HEK293T (cell line): ENCODE data around the gene SLC6A12.

Source experiments
- CTCF ChIA-PET: fragments of 350-600 bp; formaldehyde crosslinking; extraction: SDS; loops from one replicate; lab custom pipeline; 2021; ENCODE audit warnings: antibody characterized with exemption, inconsistent platforms; lab: Yijun Ruan, JAX
- POLR2A ChIA-PET: fragments of 350-600 bp; formaldehyde crosslinking; extraction: SDS; loops from one replicate; lab custom pipeline; 2020; ENCODE audit warnings: antibody characterized with exemption, inconsistent platforms; lab: Yijun Ruan, JAX
- DNase-seq: peaks from one replicate; pipeline ENCODE4 v3.0.0; 2012; ENCODE audit warnings: mixed read lengths; ENCODE audit errors: extremely low spot score
- ARNT ChIP-seq: fragments of 450-650 bp; IDR thresholded peaks from 2 replicates; pipeline ENCODE4 v1.6.1; 2017; ENCODE audit warnings: mild to moderate bottlenecking
- BHLHE40 ChIP-seq: fragments of 450-650 bp; IDR thresholded peaks from 2 replicates; pipeline ENCODE4 v1.6.1; 2016; ENCODE audit warnings: mild to moderate bottlenecking, moderate library complexity, borderline replicate concordance
- CTBP1 ChIP-seq: fragments of 450-650 bp; IDR thresholded peaks from 2 replicates; pipeline ENCODE4 v1.6.1; 2016; ENCODE audit warnings: borderline replicate concordance
- ELF4 ChIP-seq: fragments of 450-650 bp; IDR thresholded peaks from 2 replicates; pipeline ENCODE4 v1.6.1; 2017; ENCODE audit warnings: antibody characterized with exemption
- FOXA1 ChIP-seq: fragments of 450-650 bp; IDR thresholded peaks from 2 replicates; pipeline ENCODE4 v1.6.1; 2016; ENCODE audit warnings: mild to moderate bottlenecking
- FOXK2 ChIP-seq: fragments of 450-650 bp; IDR thresholded peaks from 2 replicates; pipeline ENCODE4 v1.6.1; 2016; ENCODE audit warnings: mild to moderate bottlenecking
- FOXM1 ChIP-seq: fragments of 450-650 bp; IDR thresholded peaks from 2 replicates; pipeline ENCODE4 v1.6.1; 2017; ENCODE audit warnings: mild to moderate bottlenecking, borderline replicate concordance
- HDGF ChIP-seq: fragments of 450-650 bp; IDR thresholded peaks from 2 replicates; pipeline ENCODE4 v1.6.1; 2017; ENCODE audit warnings: antibody characterized with exemption, borderline replicate concordance
- L3MBTL2 ChIP-seq: fragments of 450-650 bp; conservative IDR thresholded peaks from 2 replicates; pipeline ENCODE4 v1.6.1; 2016; ENCODE audit warnings: mild to moderate bottlenecking
- LEF1 ChIP-seq: fragments of 450-650 bp; IDR thresholded peaks from 2 replicates; pipeline ENCODE4 v1.6.1; 2017; ENCODE audit warnings: mild to moderate bottlenecking, borderline replicate concordance
- NFRKB ChIP-seq: fragments of 450-650 bp; IDR thresholded peaks from 2 replicates; pipeline ENCODE4 v1.6.1; 2016; ENCODE audit warnings: mild to moderate bottlenecking, moderate library complexity
- SP1 ChIP-seq: fragments of 450-650 bp; IDR thresholded peaks from 2 replicates; pipeline ENCODE4 v1.6.1; 2017
- SUZ12 ChIP-seq: fragments of 450-650 bp; IDR thresholded peaks from 2 replicates; pipeline ENCODE4 v1.6.1; 2016; ENCODE audit warnings: mild to moderate bottlenecking
- TARDBP ChIP-seq: fragments of 450-650 bp; IDR thresholded peaks from 2 replicates; pipeline ENCODE4 v1.6.1; 2016
- ZNF384 ChIP-seq: fragments of 450-650 bp; IDR thresholded peaks from 2 replicates; pipeline ENCODE4 v1.6.1; 2016
- TF ChIP-seq, protein P1 (sequence below): fragments of 450-650 bp; IDR thresholded peaks from 2 replicates; pipeline ENCODE4 v1.6.1; 2016

SLC6A12 gene

DNA sequence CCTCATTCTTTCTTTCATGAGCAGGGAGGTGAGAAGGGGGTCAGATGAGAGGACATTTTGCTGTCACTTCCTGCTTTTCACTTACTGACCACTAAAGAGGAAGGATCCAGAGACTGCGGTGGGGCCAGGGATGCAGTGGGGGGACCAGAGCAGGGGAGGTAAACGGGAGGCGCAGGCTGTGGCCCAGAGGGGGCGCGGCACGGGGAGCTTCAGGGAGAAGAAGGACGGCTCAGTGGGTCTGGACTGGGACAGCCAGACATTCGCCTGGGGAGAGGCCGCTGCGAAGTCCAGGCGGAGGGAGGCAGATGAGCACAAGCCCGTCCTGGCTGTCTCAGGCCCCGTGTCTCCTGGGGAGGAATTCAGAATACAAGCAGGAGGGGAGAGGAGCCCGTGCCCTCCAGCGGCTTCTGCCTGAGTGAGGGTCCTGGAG is 41.2 kb downstream of the SLC6A12 start:
- POLR2A ChIA-PET = no interaction called here
- TF ChIP-seq FOXK2 (no peak), ELF4 (no peak), ZNF384 (no peak), LEF1 (no peak), TARDBP (no peak), FOXA1 (no peak), NFRKB (no peak), FOXM1 (no peak), SP1 (no peak), CTBP1 (no peak), HDGF (no peak), SUZ12 (no peak), BHLHE40 (no peak)
- TF ChIP-seq, protein P1, sequence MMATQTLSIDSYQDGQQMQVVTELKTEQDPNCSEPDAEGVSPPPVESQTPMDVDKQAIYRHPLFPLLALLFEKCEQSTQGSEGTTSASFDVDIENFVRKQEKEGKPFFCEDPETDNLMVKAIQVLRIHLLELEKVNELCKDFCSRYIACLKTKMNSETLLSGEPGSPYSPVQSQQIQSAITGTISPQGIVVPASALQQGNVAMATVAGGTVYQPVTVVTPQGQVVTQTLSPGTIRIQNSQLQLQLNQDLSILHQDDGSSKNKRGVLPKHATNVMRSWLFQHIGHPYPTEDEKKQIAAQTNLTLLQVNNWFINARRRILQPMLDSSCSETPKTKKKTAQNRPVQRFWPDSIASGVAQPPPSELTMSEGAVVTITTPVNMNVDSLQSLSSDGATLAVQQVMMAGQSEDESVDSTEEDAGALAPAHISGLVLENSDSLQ = no peak
- CTCF ChIA-PET = no interaction called here
- no peak for DNase-seq

- ChIA-PET CTCF (interaction anchor here (0.8 to 1.8 kb wide), 3 partner anchors 22 to 48 kb away, joined by 3 to 5 read pairs (median 3); no protein-coding TSS in a partner anchor), POLR2A (no interaction called here)
- no peak for DNase-seq
- TF ChIP-seq FOXM1 = no peak
- TF ChIP-seq CTBP1 = no peak
- TF ChIP-seq SUZ12 = no peak
- no peak for TF ChIP-seq TARDBP
- no peak for TF ChIP-seq FOXA1
- no peak for TF ChIP-seq NFRKB
- TF ChIP-seq LEF1 = no peak
- TF ChIP-seq, protein P1 = no peak
- TF ChIP-seq ELF4 = no peak
- no peak for TF ChIP-seq L3MBTL2
- no peak for TF ChIP-seq SP1
- TF ChIP-seq HDGF = no peak
- no peak for TF ChIP-seq ZNF384
- no peak for TF ChIP-seq FOXK2
- TF ChIP-seq ARNT = no peak
- no peak for TF ChIP-seq BHLHE40
These were observed 41.9 kb downstream of the SLC6A12 start for GRCh38 chr12:171743-172676.

DNA sequence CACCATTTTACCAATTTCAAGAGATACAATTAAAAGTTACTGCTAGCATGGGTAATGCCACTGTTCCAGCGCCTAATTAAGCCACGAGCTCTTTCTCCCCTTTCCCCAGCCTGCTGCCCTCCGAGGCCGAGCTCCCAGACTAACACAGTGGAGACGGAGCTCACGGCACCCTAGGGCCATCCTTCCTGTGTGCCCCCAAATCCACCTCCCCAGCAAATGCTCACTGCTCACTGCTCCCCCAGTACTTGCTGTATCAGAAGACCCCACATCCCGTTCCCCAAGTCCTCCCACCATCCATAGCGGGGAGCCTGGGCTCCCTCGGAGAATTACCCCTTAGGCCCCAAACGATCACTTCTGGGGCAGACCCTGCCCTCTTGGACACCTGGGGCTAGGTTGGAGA is 42.7 kb downstream of the SLC6A12 start:
- no peak for TF ChIP-seq CTBP1
- TF ChIP-seq SP1 = no peak
- TF ChIP-seq, protein P1 = no peak
- no peak for TF ChIP-seq LEF1
- TF ChIP-seq BHLHE40 = no peak
- TF ChIP-seq FOXA1 = no peak
- TF ChIP-seq ARNT = no peak
- TF ChIP-seq FOXM1 = no peak
- no peak for TF ChIP-seq TARDBP
- TF ChIP-seq ELF4 = no peak
- no peak for TF ChIP-seq FOXK2
- no peak for TF ChIP-seq ZNF384
- TF ChIP-seq HDGF = no peak
- no peak for TF ChIP-seq NFRKB
- TF ChIP-seq L3MBTL2 = no peak
- TF ChIP-seq SUZ12 = no peak
- ChIA-PET CTCF (interaction anchor here (0.8 to 1.8 kb wide), 3 partner anchors 21 to 49 kb away, joined by 3 to 5 read pairs (median 3); no protein-coding TSS in a partner anchor), POLR2A (no interaction called here)
- DNase-seq = no peak

- ChIA-PET CTCF (interaction anchor here (0.6 to 1.8 kb wide), 2 partner anchors 18 to 26 kb away, joined by 3 to 5 read pairs; no protein-coding TSS in a partner anchor), POLR2A (no interaction called here)
- no peak for DNase-seq
- no peak for TF ChIP-seq FOXK2
- no peak for TF ChIP-seq NFRKB
- no peak for TF ChIP-seq SP1
- no peak for TF ChIP-seq TARDBP
- TF ChIP-seq SUZ12 = no peak
These were observed 43.4 kb downstream of the SLC6A12 start for GRCh38 chr12:170371-171225.
